ENCODE data around the gene ABHD17C.

GRCh38 chr15:80721476-80721875 is 26.4 kb downstream of the ABHD17C start:
- TF ChIP-seq TAF1 (IDR thresholded peaks at IDR 0.05; ENCODE audit: borderline replicate concordance, insufficient read depth, low read length) = no peak
- TF ChIP-seq POLR2AphosphoS5 (IDR thresholded peaks at IDR 0.05; ENCODE audit: low read depth, low read length) = no peak
- TF ChIP-seq SIN3A (IDR thresholded peaks at IDR 0.05; ENCODE audit: borderline replicate concordance, insufficient read depth, low read length) = no peak
- TF ChIP-seq REST (IDR thresholded peaks at IDR 0.05; ENCODE audit: insufficient read depth in 1 of 2, low read depth in 2 of 2, low read length in 2 of 2) = no peak
